HEK293 (cell line): ENCODE measurements around the gene MUC5B.

Experiments
- CTCF ChIA-PET: fragments of 350-600 bp; formaldehyde crosslinking; extraction: SDS; loops from one replicate; lab custom pipeline; 2021; ENCODE audit warnings: antibody characterized with exemption; lab: Yijun Ruan, JAX
- POLR2A ChIA-PET: fragments of 300-600 bp; formaldehyde crosslinking; extraction: SDS; loops from one replicate; lab custom pipeline; 2020; ENCODE audit warnings: antibody characterized with exemption, inconsistent platforms; lab: Yijun Ruan, JAX
- H3K27ac ChIP-seq: fragments of 200-500 bp; sonication (Bioruptor generic); 2 replicates; pipeline ENCODE4 v1.5.1; 2014; ENCODE audit warnings: low read depth, low read length, control low read depth, inconsistent platforms; ENCODE audit errors: extremely low read depth
- H3K36me3 ChIP-seq, 2 experiments: fragments of 200-500 bp in 1 of 2; sonication (Bioruptor generic) in 1 of 2; 1 replicate in 1 of 2; 2 replicates in 1 of 2; pipeline ENCODE4 v1.5.1; 2014 to 2017; ENCODE audit warnings: inconsistent platforms in 2 of 2, low read length in 2 of 2; ENCODE audit not compliant: control insufficient read depth in 2 of 2, insufficient read depth in 1 of 2
- H3K4me1 ChIP-seq: fragments of 200-500 bp; sonication (Bioruptor generic); 2 replicates; pipeline ENCODE4 v1.5.1; 2014; ENCODE audit warnings: mild to moderate bottlenecking, low read length, inconsistent platforms; ENCODE audit not compliant: control insufficient read depth, insufficient read depth
- H3K4me3 ChIP-seq: 2 replicates; pipeline ENCODE4 v1.5.1; 2011; ENCODE audit warnings: low read depth, mild to moderate bottlenecking, control low read depth, low read length, moderate library complexity
- H3K9me3 ChIP-seq: fragments of 200-500 bp; sonication (Bioruptor generic); 2 replicates; pipeline ENCODE4 v1.5.1; 2014; ENCODE audit warnings: low read depth, low read length, inconsistent platforms; ENCODE audit not compliant: control insufficient read depth, insufficient read depth
- KLF10 ChIP-seq: fragments of 450-650 bp; IDR thresholded peaks from 2 replicates; pipeline ENCODE4 v1.5.1; 2018; ENCODE audit warnings: missing biosample characterization, mild to moderate bottlenecking, missing genetic modification characterization
- MZF1 ChIP-seq: fragments of 450-650 bp; formaldehyde crosslinking; IDR thresholded peaks from 2 replicates; pipeline ENCODE4 v1.5.1; 2017; ENCODE audit warnings: missing biosample characterization, missing genetic modification characterization, borderline replicate concordance
- ZBTB7A ChIP-seq: fragments of 450-650 bp; formaldehyde crosslinking; IDR thresholded peaks from 2 replicates; pipeline ENCODE4 v1.5.1; 2016; ENCODE audit warnings: low read depth, missing biosample characterization, missing genetic modification characterization
- ZNF239 ChIP-seq: fragments of 450-650 bp; formaldehyde crosslinking; IDR thresholded peaks from 2 replicates; pipeline ENCODE4 v1.5.1; 2016; ENCODE audit warnings: missing biosample characterization, missing genetic modification characterization
- ZNF292 ChIP-seq: fragments of 450-650 bp; formaldehyde crosslinking; IDR thresholded peaks from 2 replicates; pipeline ENCODE4 v1.5.1; 2016; ENCODE audit warnings: low read depth, missing biosample characterization, missing genetic modification characterization, borderline replicate concordance
- ZNF394 ChIP-seq: fragments of 450-650 bp; formaldehyde crosslinking; IDR thresholded peaks from 2 replicates; pipeline ENCODE4 v1.5.1; 2016; ENCODE audit warnings: missing biosample characterization, missing genetic modification characterization, mild to moderate bottlenecking, moderate library complexity, borderline replicate concordance
- ZNF404 ChIP-seq: fragments of 450-650 bp; formaldehyde crosslinking; IDR thresholded peaks from 2 replicates; pipeline ENCODE4 v1.5.1; 2017; ENCODE audit warnings: missing biosample characterization, missing genetic modification characterization
- ZNF548 ChIP-seq: fragments of 450-650 bp; formaldehyde crosslinking; IDR thresholded peaks from 2 replicates; pipeline ENCODE4 v1.5.1; 2016; ENCODE audit warnings: missing biosample characterization, missing genetic modification characterization
- ZNF555 ChIP-seq: fragments of 450-650 bp; formaldehyde crosslinking; conservative IDR thresholded peaks from 2 replicates; pipeline ENCODE4 v1.5.1; 2017; ENCODE audit warnings: missing biosample characterization, mild to moderate bottlenecking, missing genetic modification characterization, inconsistent platforms
- ZNF654 ChIP-seq: fragments of 450-650 bp; formaldehyde crosslinking; IDR thresholded peaks from 2 replicates; pipeline ENCODE4 v1.5.1; 2016; ENCODE audit warnings: low read depth, missing biosample characterization, missing genetic modification characterization
- ZNF701 ChIP-seq: fragments of 450-650 bp; formaldehyde crosslinking; IDR thresholded peaks from 2 replicates; pipeline ENCODE4 v1.5.1; 2016; ENCODE audit warnings: missing biosample characterization, missing genetic modification characterization
- ZNF768 ChIP-seq: fragments of 450-650 bp; formaldehyde crosslinking; IDR thresholded peaks from 2 replicates; pipeline ENCODE4 v1.5.1; 2018; ENCODE audit warnings: missing biosample characterization, mild to moderate bottlenecking, missing genetic modification characterization
- ZNF776 ChIP-seq: fragments of 450-650 bp; formaldehyde crosslinking; IDR thresholded peaks from 2 replicates; pipeline ENCODE4 v1.5.0; 2017; ENCODE audit warnings: missing biosample characterization, missing genetic modification characterization, borderline replicate concordance
- ZNF792 ChIP-seq: fragments of 450-650 bp; formaldehyde crosslinking; IDR thresholded peaks from 2 replicates; pipeline ENCODE4 v1.5.1; 2016; ENCODE audit warnings: missing biosample characterization, missing genetic modification characterization
- ZNF843 ChIP-seq: fragments of 450-650 bp; formaldehyde crosslinking; IDR thresholded peaks from 2 replicates; pipeline ENCODE4 v1.5.1; 2016; ENCODE audit warnings: missing biosample characterization, missing genetic modification characterization
- TF ChIP-seq, protein P1 (sequence below): sonication (generic); formaldehyde crosslinking; IDR thresholded peaks from 2 replicates; pipeline ENCODE4 v1.8.1; 2022; ENCODE audit warnings: mild to moderate bottlenecking, moderate library complexity, missing genetic modification reagents
- TF ChIP-seq, protein P2 (sequence below): fragments of 450-650 bp; formaldehyde crosslinking; IDR thresholded peaks from 2 replicates; pipeline ENCODE4 v1.5.1; 2016; ENCODE audit warnings: missing biosample characterization, missing genetic modification characterization
- TF ChIP-seq, protein P3 (sequence below): fragments of 450-650 bp; formaldehyde crosslinking; IDR thresholded peaks from 2 replicates; pipeline ENCODE4 v1.5.1; 2016; ENCODE audit warnings: missing biosample characterization, missing genetic modification characterization, low read depth

MUC5B gene

DNA sequence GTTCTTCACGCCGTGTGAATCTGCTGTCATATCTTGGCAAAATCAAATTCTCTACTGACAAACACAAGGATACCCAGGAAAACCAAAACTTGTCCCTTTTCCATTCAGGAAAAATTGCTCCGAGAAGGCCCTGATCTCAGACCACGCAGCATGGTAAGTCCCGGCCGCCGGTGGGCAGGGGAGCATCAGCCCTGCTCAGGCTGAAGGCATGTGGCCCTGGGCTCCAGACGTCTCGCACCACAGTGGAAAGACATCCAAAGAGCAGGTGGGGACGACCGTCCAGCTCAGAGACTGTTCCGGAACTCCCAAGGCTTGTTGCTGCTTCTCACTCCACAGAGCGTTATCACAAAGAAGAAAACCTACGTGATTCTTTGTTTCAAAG, 56.8 kb downstream of the MUC5B start:
- TF ChIP-seq ZNF555 = no peak
- TF ChIP-seq, all 188 proteins: peak for 0
- no peak overlapping the region for H3K4me3 ChIP-seq
- CTCF ChIA-PET = no interaction called here
- POLR2A ChIA-PET = no interaction called here
- no peak overlapping the region for H3K27ac ChIP-seq
- H3K9me3 ChIP-seq = no peaks in the 10 kb centered on the region
- peaks cover 0 to 87% of the 10 kb centered on the region in 2 experiments; a peak in 1 of 3 replicates for H3K36me3 ChIP-seq
- no peaks in the 10 kb centered on the region for H3K4me1 ChIP-seq

DNA sequence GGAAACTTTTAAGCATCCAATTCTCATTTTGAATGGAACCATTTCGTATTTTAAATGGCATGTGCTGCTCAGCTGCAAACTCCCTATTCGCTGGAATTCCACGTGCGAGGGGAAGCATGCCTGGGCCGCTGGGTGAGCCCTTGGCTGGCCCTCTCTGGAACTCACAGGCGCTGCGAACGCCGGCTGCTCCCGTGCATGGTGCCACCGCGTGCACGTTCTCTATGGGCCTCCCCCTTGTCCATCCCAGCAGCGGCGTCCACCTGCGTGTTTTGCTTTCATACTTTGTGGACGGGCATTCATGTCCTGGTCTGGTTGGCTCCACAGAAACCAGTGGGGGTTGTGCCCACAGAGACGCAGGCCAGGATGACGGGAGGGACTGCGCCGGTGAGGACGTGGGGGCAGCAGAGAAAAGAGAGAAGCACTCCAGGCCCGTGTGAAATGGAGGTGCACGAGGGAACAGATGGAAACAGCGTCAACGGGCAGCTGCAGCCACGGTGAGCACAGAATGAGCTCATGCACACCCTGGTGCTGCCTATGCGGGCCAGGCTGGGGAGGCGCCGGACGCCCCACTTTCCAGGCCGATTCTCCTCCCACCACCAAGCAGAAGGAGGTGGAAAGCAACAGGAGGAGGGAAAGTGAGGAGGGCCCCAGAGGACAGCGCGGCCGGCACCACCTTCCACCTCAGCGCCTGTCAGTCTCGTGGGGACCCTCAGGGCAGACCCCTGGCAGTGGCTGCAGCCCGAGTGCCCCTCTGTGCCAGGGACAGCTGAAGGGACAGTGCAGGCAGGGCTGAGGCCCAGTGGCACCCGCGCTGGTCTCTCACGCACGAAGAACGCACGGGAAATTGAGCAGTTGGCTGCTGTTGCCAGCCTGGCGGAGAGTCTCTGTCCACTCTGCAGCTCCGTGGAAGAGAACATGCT, 57.5 kb downstream of the MUC5B start:
- Histone ChIP-seq H3K36me3 (peaks cover 0 to 89% of the 10 kb centered on the region in 2 experiments; a peak in 1 of 3 replicates), H3K27ac (no peak overlapping the region), H3K4me3 (no peak overlapping the region), H3K9me3 (no peaks in the 10 kb centered on the region), H3K4me1 (no peaks in the 10 kb centered on the region)
- TF ChIP-seq ZNF768 (tag by site-specific recombination) (no peak), KLF10 (tag by site-specific recombination) (no peak)
- POLR2A ChIA-PET = no interaction called here
- CTCF ChIA-PET = no interaction called here

DNA sequence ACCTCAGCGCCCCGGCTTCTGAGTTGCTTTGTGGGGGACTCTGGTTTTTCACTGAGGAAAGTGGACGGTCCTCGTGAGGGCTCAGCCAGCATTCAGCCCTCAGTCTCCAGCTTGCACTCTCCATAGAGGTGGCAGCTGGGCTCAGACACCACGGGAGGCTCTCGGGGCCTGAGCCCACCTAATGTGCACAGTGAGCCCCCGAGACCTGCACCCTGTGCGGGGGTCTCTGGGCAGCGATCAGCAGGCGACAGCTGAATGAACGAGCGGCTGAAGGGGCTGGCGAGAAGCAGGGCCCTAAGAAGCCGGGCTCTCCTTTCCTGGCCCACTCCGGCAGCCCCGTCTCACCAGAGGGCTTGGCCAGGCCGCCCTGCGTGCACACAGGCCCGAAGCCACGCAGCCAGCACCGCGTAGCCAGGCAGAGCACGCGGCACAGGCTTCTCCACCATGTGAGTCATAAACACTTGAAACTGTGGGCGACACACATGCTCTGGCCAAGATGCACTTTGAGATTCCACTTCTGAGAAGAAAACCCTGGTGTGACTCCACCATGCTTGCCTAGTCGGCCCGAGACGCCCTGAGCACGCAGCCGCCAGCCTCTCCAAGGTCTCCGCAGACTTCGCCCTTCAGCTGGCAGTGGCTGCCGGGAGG, 58.6 kb downstream of the MUC5B start:
- no peaks in the 10 kb centered on the region for H3K9me3 ChIP-seq

DNA sequence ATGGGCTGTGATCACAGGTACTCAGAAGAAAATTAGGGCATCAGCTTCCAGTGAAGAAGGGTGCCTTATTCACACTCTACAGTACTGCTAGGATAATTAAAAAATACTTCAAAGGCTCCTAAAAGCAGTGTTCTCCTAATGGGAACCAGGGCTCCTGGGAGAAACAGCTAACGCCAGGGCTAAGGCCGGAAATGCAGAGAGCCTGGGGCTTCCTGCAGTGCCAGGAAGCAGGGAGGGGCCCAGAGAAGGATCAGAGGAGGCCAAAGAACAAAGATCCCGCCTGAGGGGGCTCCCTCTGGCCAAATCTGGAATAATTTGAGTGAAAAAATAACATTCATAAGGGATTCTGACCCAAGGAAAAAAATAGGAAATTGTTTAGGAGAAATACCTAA, 59.1 kb downstream of the MUC5B start:
- ChIA-PET POLR2A (no interaction called here), CTCF (interaction anchor here (0.5 kb wide), 1 partner anchor 15 kb away, joined by 3 read pairs; no protein-coding TSS in a partner anchor)
- peaks cover 0 to 89% of the 10 kb centered on the region in 2 experiments; a peak in 1 of 3 replicates for H3K36me3 ChIP-seq
- TF ChIP-seq ZNF292 (tag by site-specific recombination) = no peak
- H3K4me3 ChIP-seq = no peak overlapping the region
- H3K9me3 ChIP-seq = no peaks in the 10 kb centered on the region
- no peak overlapping the region for H3K27ac ChIP-seq
- no peaks in the 10 kb centered on the region for H3K4me1 ChIP-seq

More for the DNA sequence above, 58.6 kb downstream of the MUC5B start:
- ChIA-PET CTCF (interaction anchor here (0.5 kb wide), 1 partner anchor 15 kb away, joined by 3 read pairs; no protein-coding TSS in a partner anchor), POLR2A (no interaction called here)
- Histone ChIP-seq H3K36me3 (peaks cover 0 to 89% of the 10 kb centered on the region in 2 experiments; a peak in 1 of 3 replicates), H3K4me3 (no peak overlapping the region), H3K27ac (no peak overlapping the region), H3K4me1 (no peaks in the 10 kb centered on the region)
- TF ChIP-seq ZNF843 = no peak
- TF ChIP-seq, protein P1, sequence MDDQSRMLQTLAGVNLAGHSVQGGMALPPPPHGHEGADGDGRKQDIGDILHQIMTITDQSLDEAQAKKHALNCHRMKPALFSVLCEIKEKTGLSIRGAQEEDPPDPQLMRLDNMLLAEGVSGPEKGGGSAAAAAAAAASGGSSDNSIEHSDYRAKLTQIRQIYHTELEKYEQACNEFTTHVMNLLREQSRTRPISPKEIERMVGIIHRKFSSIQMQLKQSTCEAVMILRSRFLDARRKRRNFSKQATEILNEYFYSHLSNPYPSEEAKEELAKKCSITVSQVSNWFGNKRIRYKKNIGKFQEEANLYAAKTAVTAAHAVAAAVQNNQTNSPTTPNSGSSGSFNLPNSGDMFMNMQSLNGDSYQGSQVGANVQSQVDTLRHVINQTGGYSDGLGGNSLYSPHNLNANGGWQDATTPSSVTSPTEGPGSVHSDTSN = no peak
- TF ChIP-seq ZNF404 (tag by site-specific recombination) = no peak
- TF ChIP-seq ZNF654 (tag by site-specific recombination) = no peak
- no peak for TF ChIP-seq ZNF776
- TF ChIP-seq ZNF548 = no peak
- no peak for TF ChIP-seq MZF1
- TF ChIP-seq ZNF701 (tag by site-specific recombination) = no peak
- TF ChIP-seq, protein P2, sequence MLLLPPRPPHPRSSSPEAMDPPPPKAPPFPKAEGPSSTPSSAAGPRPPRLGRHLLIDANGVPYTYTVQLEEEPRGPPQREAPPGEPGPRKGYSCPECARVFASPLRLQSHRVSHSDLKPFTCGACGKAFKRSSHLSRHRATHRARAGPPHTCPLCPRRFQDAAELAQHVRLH (tag by site-specific recombination) = no peak
- TF ChIP-seq ZNF394 (tag by site-specific recombination) = no peak
- no peak for TF ChIP-seq ZNF792 (tag by site-specific recombination)
- TF ChIP-seq, protein P3, sequence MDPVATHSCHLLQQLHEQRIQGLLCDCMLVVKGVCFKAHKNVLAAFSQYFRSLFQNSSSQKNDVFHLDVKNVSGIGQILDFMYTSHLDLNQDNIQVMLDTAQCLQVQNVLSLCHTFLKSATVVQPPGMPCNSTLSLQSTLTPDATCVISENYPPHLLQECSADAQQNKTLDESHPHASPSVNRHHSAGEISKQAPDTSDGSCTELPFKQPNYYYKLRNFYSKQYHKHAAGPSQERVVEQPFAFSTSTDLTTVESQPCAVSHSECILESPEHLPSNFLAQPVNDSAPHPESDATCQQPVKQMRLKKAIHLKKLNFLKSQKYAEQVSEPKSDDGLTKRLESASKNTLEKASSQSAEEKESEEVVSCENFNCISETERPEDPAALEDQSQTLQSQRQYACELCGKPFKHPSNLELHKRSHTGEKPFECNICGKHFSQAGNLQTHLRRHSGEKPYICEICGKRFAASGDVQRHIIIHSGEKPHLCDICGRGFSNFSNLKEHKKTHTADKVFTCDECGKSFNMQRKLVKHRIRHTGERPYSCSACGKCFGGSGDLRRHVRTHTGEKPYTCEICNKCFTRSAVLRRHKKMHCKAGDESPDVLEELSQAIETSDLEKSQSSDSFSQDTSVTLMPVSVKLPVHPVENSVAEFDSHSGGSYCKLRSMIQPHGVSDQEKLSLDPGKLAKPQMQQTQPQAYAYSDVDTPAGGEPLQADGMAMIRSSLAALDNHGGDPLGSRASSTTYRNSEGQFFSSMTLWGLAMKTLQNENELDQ = no peak
- no peak for TF ChIP-seq ZBTB7A (tag by site-specific recombination)
- no peak for TF ChIP-seq ZNF239
